Measurements from ENCODE around the gene DNAJC27. TPM values are rescaled to one million over a fixed set of nuclear protein-coding genes. Genes with fewer than 3 reads are reported as not detected.
"Not testable (repeated sequence)": the region's sequence is repeated elsewhere in the genome, so short reads cannot be mapped to it uniquely, and the experiment has no call there.

DNAJC27 gene
- total and polyA plus RNA-seq, 8 donors, result under 0.01 to 59.8 (median 2.9) TPM

DNA sequence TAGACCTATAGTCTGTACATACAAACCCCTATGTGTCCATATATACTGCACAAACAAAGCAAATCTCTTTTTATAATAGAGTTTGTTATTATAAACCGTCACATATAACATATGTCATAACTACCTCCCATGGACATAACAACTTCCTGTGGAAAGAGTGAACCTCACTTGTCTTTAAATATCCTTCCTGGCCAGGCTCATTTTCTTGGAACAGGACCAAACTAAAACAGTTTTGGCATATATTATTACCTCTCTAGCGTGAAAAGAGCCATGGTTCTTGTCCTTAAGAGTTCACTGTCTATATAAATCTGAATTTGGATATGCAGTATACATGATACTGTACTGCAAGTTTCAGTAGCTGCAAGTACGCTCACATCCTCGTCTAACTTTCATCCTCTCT lies 28.3 kb upstream of the DNAJC27 start:
- TF ChIP-seq POLR2AphosphoS5 (IDR thresholded peaks at IDR 0.05), result no peak
- TF ChIP-seq, protein P1, sequence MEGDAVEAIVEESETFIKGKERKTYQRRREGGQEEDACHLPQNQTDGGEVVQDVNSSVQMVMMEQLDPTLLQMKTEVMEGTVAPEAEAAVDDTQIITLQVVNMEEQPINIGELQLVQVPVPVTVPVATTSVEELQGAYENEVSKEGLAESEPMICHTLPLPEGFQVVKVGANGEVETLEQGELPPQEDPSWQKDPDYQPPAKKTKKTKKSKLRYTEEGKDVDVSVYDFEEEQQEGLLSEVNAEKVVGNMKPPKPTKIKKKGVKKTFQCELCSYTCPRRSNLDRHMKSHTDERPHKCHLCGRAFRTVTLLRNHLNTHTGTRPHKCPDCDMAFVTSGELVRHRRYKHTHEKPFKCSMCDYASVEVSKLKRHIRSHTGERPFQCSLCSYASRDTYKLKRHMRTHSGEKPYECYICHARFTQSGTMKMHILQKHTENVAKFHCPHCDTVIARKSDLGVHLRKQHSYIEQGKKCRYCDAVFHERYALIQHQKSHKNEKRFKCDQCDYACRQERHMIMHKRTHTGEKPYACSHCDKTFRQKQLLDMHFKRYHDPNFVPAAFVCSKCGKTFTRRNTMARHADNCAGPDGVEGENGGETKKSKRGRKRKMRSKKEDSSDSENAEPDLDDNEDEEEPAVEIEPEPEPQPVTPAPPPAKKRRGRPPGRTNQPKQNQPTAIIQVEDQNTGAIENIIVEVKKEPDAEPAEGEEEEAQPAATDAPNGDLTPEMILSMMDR (IDR thresholded peaks at IDR 0.05), result no peak
- no peak for TF ChIP-seq POLR2A (IDR thresholded peaks at IDR 0.05)
- no peak for TF ChIP-seq EP300 (IDR thresholded peaks at IDR 0.05)
- no peaks in the 10 kb centered on the region for H3K4me1 ChIP-seq
- WGBS, 5 donors, result 50 to 71% (median 65%) methylated on average over 4 of the region's 4 CpGs
- H3K9me3 ChIP-seq, result no peaks in the 10 kb centered on the region
- no peak overlapping the region for H3K4me3 ChIP-seq
- intact Hi-C loops (cut with DNase I; ENCODE audit: low total_unique reads), result no loop called here
- no peaks in the 10 kb centered on the region for H3K36me3 ChIP-seq
- no peaks in the 10 kb centered on the region for H3K27me3 ChIP-seq
- DNase-seq, result peak in 1 of 2 donors; percentile 39
- H3K27ac ChIP-seq, result no peak overlapping the region

DNA sequence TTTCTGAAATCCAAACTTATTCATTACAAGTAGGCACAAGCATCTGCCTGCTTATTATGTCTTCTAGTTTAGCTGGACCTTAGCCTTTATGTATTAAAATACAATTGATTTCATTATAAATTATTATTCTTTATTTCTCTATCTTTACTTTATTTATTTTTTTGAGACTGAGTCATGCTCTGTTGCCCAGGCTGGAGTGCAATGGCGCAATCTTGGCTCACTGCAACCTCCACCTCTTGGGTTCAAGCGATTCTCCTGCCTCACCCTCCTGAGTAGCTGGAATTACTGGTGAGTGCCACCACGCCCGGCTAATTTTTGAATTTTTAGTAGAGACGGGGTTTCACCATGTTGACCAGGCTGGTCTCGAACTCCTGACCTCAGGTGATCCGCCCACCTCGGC lies 27.3 kb upstream of the DNAJC27 start:
- 81 to 90% (median 84%) methylated on average over 8 of the region's 8 CpGs for WGBS, 5 donors
- H3K27ac ChIP-seq, result not testable (repeated sequence)

DNA sequence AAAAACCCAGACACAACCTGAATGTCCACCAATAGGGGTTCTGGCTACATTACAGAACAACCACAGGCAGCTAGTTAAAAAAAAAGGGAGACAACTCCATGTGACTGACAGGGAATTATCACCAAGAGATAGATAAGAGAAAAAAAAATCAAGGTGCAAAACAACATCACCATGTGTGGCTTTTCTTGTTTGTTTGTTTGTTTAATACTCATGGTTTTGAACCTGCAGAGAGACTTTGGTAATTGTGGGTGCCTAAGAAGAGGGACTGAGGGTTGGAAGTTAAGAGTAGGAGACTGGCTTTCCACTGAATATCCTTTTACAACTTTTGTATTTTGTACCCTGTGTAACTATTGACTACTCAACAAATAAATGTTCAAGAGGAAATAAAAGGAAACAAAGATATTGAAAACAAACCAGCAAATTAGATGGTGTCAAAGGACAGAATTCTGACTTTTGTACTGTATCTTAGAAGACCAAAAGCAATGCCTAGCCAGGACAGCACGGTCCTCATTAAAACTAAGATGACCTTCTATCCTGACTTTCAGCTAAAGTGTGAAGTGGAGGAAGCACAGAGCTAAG lies 22.5 kb upstream of the DNAJC27 start:
- H3K36me3 ChIP-seq, result no peaks in the 10 kb centered on the region
- no peak overlapping the region for H3K27ac ChIP-seq
- no peaks in the 10 kb centered on the region for H3K27me3 ChIP-seq
- H3K4me1 ChIP-seq, result no peaks in the 10 kb centered on the region
- intact Hi-C loops (cut with DNase I; ENCODE audit: low total_unique reads), result no loop called here
- 30 to 65% (median 46%) methylated on average over 1 of the region's 1 CpG for WGBS, 5 donors
- DNase-seq, result no peak
- no peaks in the 10 kb centered on the region for H3K9me3 ChIP-seq
- no peak overlapping the region for H3K4me3 ChIP-seq
- TF ChIP-seq POLR2AphosphoS5 (IDR thresholded peaks at IDR 0.05) (no peak), POLR2A (IDR thresholded peaks at IDR 0.05) (no peak), EP300 (IDR thresholded peaks at IDR 0.05) (no peak)
- TF ChIP-seq, protein P1 (IDR thresholded peaks at IDR 0.05), result no peak

More for the DNA sequence above, 27.3 kb upstream of the DNAJC27 start:
- H3K27me3 ChIP-seq; H3K4me3 ChIP-seq; DNase-seq; intact Hi-C loops (cut with DNase I; ENCODE audit: low total_unique reads); H3K4me1 ChIP-seq; H3K9me3 ChIP-seq; H3K36me3 ChIP-seq: not testable (repeated sequence)

DNA sequence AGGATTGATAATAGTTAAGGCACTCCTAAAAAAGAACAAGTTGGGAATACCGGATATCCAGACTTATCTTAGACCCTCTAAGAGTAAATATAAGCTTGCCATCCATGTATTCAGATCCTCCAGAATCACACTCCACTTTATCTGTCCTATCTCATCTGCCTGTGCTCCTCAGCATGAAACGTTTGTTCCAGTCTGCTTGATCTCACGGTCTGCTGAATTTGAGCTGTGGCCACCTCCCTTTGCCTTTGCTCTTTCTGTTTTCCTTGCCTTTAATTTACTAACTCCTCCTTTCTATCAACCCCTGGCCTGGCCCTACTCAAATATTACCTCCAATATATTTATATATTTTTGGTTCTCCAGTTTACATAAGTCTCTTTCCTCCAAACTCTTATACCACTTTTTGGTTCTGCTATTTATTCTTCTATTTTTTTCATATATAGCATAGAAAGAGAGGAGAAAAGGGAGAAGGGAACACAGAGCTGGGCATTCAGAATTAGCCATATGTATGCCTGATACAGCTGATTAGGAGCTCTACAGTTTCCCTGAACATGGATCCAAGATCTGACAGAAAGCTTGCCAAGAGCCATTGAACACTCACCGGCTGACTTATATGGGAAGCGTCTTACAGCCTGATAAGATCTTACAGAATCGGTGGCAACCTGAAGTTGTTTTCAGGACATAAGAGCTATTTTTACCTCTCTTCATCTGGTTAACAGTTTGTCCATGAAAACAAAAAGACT lies 21.8 kb upstream of the DNAJC27 start:
- Histone ChIP-seq H3K27ac (no peak overlapping the region), H3K4me3 (no peak overlapping the region), H3K4me1 (no peaks in the 10 kb centered on the region), H3K36me3 (no peaks in the 10 kb centered on the region), H3K27me3 (no peaks in the 10 kb centered on the region), H3K9me3 (no peaks in the 10 kb centered on the region)
- TF ChIP-seq EP300 (IDR thresholded peaks at IDR 0.05) (no peak), POLR2AphosphoS5 (IDR thresholded peaks at IDR 0.05) (no peak), POLR2A (IDR thresholded peaks at IDR 0.05) (no peak)
- TF ChIP-seq, protein P1 (IDR thresholded peaks at IDR 0.05), result no peak
- DNase-seq, result no peak
- intact Hi-C loops (cut with DNase I; ENCODE audit: low total_unique reads), result no loop called here
- WGBS, 5 donors, result 26 to 38% (median 37%) methylated on average over 6 of the region's 6 CpGs

DNA sequence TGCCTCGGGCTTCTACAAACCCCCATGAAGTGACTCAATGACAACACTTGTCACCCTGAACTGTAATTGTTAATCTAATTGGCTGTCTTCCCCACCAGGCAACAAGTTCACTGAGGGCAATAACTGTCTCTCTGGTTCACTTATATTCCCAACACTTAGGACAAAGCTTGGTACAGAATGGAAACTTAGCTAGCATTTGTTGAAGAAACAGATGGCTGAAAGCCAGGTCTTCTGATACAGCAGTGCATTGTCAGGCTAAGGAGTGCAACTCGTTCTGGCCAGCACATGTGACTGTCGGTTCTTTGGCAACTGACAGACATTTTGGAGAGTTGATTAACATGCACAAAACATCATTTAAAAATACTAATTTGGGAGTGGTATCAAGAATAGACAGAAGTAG lies 14.6 kb upstream of the DNAJC27 start:
- TF ChIP-seq, protein P1 (IDR thresholded peaks at IDR 0.05), result no peak
- no peak for TF ChIP-seq EP300 (IDR thresholded peaks at IDR 0.05)
- TF ChIP-seq POLR2AphosphoS5 (IDR thresholded peaks at IDR 0.05), result no peak
- TF ChIP-seq POLR2A (IDR thresholded peaks at IDR 0.05), result no peak
- intact Hi-C loops (cut with DNase I; ENCODE audit: low total_unique reads), result no loop called here
- no peaks in the 10 kb centered on the region for H3K27me3 ChIP-seq

More for the DNA sequence above, 14.6 kb upstream of the DNAJC27 start:
- no peak overlapping the region for H3K27ac ChIP-seq
- no peak overlapping the region for H3K4me3 ChIP-seq
- H3K9me3 ChIP-seq, result no peaks in the 10 kb centered on the region
- no peaks in the 10 kb centered on the region for H3K36me3 ChIP-seq
- 20 to 31% (median 24%) methylated on average over 3 of the region's 3 CpGs for WGBS, 5 donors
- DNase-seq, result peak in 1 of 2 donors; percentile 77
- H3K4me1 ChIP-seq, result peaks cover 0 to 18% (median 7%) of the 10 kb centered on the region in 4 donors
